Measurements from ENCODE around the gene SAFB. TPM values are rescaled to one million over a fixed set of nuclear protein-coding genes. Genes with fewer than 3 reads are reported as not detected.

SAFB gene
- total and polyA plus RNA-seq, 2 of the 13 experiments (the other 11 are each of a cell fraction or from before 2014, with no cell fraction given) = 21.0 to 28.4 TPM

GRCh38 chr19:5690125-5690954 is 67.5 kb downstream of the SAFB start, which contains the start of gene RPL36 (continued):
- TF ChIP-seq ZGPAT (CRISPR knock-in tag; IDR thresholded peaks at IDR 0.05) (peak; percentile 93), ZNF468 (CRISPR knock-in tag; IDR thresholded peaks at IDR 0.05) (0 out of 2 replicates have a peak, but pooled peaks have one; percentile 52), TMF1 (CRISPR knock-in tag; IDR thresholded peaks at IDR 0.05; ENCODE audit: low read depth) (no peak; the same call in 1 of the 2 replicates), PRMT3 (CRISPR knock-in tag; IDR thresholded peaks at IDR 0.05; ENCODE audit: borderline replicate concordance, low read depth) (0 out of 2 replicates have a peak, but pooled peaks have one; percentile 43), NFIC (IDR thresholded peaks at IDR 0.05; ENCODE audit: low read length) (no peak), GATAD2A (CRISPR knock-in tag; IDR thresholded peaks at IDR 0.05) (peak; percentile 52; the same call in 1 of the 2 replicates), ZUFSP (CRISPR knock-in tag; IDR thresholded peaks at IDR 0.05; ENCODE audit: borderline replicate concordance) (no peak), JUND (CRISPR knock-in tag; IDR thresholded peaks at IDR 0.05) (no peak), ZNF33A (CRISPR knock-in tag; IDR thresholded peaks at IDR 0.05; ENCODE audit: borderline replicate concordance) (no peak), KLF13 (CRISPR knock-in tag; IDR thresholded peaks at IDR 0.05) (peak; percentile 74; the same call in 1 of the 2 replicates), ZFYVE20 (CRISPR knock-in tag; IDR thresholded peaks at IDR 0.05; ENCODE audit: borderline replicate concordance, low read depth) (0 out of 2 replicates have a peak, but pooled peaks have one; percentile 57), MTF2 (CRISPR knock-in tag; IDR thresholded peaks at IDR 0.05; ENCODE audit: borderline replicate concordance) (0 out of 2 replicates have a peak, but pooled peaks have one; percentile 24), ZMAT3 (CRISPR knock-in tag; conservative IDR thresholded peaks at IDR 0.05) (peak; percentile 50; the same call in 1 of the 2 replicates), HOXA7 (CRISPR knock-in tag; IDR thresholded peaks at IDR 0.05) (no peak), HOXD1 (CRISPR knock-in tag; IDR thresholded peaks at IDR 0.05) (0 out of 2 replicates have a peak, but pooled peaks have one; percentile 79)
- TF ChIP-seq, protein P1, sequence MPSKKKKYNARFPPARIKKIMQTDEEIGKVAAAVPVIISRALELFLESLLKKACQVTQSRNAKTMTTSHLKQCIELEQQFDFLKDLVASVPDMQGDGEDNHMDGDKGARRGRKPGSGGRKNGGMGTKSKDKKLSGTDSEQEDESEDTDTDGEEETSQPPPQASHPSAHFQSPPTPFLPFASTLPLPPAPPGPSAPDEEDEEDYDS (CRISPR knock-in tag; IDR thresholded peaks at IDR 0.05) = peak; percentile 93
- TF ChIP-seq, protein P2, sequence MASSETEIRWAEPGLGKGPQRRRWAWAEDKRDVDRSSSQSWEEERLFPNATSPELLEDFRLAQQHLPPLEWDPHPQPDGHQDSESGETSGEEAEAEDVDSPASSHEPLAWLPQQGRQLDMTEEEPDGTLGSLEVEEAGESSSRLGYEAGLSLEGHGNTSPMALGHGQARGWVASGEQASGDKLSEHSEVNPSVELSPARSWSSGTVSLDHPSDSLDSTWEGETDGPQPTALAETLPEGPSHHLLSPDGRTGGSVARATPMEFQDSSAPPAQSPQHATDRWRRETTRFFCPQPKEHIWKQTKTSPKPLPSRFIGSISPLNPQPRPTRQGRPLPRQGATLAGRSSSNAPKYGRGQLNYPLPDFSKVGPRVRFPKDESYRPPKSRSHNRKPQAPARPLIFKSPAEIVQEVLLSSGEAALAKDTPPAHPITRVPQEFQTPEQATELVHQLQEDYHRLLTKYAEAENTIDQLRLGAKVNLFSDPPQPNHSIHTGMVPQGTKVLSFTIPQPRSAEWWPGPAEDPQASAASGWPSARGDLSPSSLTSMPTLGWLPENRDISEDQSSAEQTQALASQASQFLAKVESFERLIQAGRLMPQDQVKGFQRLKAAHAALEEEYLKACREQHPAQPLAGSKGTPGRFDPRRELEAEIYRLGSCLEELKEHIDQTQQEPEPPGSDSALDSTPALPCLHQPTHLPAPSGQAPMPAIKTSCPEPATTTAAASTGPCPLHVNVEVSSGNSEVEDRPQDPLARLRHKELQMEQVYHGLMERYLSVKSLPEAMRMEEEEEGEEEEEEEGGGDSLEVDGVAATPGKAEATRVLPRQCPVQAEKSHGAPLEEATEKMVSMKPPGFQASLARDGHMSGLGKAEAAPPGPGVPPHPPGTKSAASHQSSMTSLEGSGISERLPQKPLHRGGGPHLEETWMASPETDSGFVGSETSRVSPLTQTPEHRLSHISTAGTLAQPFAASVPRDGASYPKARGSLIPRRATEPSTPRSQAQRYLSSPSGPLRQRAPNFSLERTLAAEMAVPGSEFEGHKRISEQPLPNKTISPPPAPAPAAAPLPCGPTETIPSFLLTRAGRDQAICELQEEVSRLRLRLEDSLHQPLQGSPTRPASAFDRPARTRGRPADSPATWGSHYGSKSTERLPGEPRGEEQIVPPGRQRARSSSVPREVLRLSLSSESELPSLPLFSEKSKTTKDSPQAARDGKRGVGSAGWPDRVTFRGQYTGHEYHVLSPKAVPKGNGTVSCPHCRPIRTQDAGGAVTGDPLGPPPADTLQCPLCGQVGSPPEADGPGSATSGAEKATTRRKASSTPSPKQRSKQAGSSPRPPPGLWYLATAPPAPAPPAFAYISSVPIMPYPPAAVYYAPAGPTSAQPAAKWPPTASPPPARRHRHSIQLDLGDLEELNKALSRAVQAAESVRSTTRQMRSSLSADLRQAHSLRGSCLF (CRISPR knock-in tag; IDR thresholded peaks at IDR 0.05; ENCODE audit: borderline replicate concordance) = peak; percentile 77; the same call in 1 of the 2 replicates
- TF ChIP-seq, protein P3, sequence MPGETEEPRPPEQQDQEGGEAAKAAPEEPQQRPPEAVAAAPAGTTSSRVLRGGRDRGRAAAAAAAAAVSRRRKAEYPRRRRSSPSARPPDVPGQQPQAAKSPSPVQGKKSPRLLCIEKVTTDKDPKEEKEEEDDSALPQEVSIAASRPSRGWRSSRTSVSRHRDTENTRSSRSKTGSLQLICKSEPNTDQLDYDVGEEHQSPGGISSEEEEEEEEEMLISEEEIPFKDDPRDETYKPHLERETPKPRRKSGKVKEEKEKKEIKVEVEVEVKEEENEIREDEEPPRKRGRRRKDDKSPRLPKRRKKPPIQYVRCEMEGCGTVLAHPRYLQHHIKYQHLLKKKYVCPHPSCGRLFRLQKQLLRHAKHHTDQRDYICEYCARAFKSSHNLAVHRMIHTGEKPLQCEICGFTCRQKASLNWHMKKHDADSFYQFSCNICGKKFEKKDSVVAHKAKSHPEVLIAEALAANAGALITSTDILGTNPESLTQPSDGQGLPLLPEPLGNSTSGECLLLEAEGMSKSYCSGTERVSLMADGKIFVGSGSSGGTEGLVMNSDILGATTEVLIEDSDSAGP (CRISPR knock-in tag; IDR thresholded peaks at IDR 0.05; ENCODE audit: borderline replicate concordance) = peak; percentile 83
